ENCODE data around the gene SPATA1. TPM values are rescaled to one million over a fixed set of nuclear protein-coding genes. Genes with fewer than 3 reads are reported as not detected.
"Not testable (repeated sequence)": the region's sequence is repeated elsewhere in the genome, so short reads cannot be mapped to it uniquely, and the experiment has no call there.

Gene SPATA1
- total RNA-seq, 2 donors from 2014 or later, result 0.77 to 2.2 TPM

DNA sequence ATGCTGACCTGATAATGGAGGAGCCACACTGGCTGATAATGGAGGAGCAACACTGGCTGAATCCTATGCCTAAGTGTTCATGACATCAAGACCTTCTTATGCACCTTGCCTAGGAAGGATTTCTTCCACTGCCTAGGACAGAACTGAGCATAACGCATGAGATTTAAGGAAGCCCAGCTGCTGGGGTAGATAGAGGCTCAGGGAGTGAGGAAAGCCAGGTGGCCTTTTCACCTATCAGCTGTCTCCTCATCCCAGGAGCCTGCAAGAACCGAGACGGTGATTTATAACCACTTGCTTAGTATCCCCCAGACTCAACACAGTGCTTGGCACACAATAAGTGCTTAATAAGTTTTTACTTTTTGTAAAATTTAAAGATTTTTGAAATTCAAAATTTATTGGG is 75.5 kb downstream of the SPATA1 start:
- no peak for ATAC-seq
- intact Hi-C loops (cut with DNase I), result no loop called here
- no peak for DNase-seq

GRCh38 chr1:84582802-84583587 is 76.8 kb downstream of the SPATA1 start:
- ATAC-seq (peak in 1 of 2 donors; percentile 79), DNase-seq (no peak)
- intact Hi-C loops (cut with DNase I), result no loop called here

DNA sequence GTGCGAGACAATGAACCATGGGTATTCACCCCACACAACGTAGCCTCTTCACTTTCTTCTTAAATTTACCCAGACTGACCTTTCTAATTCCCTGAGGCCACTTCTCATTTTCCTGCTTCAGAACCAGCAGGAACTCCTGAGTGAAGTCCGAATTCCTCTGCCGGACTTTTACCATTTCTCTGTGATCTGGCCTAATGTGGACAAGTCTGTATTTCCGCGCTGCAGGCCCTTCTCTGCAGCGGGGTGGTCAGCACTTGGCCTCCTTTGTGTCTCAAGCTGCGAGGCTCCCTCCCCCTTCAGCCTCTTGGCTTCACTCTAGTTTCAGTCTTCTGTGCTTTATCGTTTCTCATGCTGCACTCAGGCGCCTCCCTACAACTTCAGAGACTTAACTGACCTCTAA is 77.5 kb downstream of the SPATA1 start:
- intact Hi-C loops (cut with DNase I), result no loop called here
- peak; percentile 23 to 68 for ATAC-seq

DNA sequence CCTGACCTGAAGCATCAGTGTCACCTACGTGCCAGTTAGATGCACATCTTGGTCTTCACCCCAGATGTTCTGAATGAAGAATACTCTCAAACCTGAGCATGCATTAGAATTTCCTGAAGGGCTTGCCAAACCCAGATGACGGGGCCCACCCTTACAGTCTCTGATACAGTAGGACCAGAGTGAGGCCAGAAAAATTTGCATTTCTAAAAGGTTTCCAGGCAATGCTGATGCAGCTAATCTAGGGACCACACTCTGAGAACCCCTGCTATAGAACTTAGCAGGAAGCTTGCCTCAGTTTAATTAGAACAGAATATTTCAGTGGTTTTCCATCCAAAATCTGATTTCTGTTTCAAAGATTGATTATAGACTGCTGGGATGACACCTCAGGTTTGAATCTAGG is 77.9 kb downstream of the SPATA1 start:
- no peak for DNase-seq
- ATAC-seq, result no peak
- intact Hi-C loops (cut with DNase I), result no loop called here

More for the DNA sequence above, 77.5 kb downstream of the SPATA1 start:
- no peak for DNase-seq

DNA sequence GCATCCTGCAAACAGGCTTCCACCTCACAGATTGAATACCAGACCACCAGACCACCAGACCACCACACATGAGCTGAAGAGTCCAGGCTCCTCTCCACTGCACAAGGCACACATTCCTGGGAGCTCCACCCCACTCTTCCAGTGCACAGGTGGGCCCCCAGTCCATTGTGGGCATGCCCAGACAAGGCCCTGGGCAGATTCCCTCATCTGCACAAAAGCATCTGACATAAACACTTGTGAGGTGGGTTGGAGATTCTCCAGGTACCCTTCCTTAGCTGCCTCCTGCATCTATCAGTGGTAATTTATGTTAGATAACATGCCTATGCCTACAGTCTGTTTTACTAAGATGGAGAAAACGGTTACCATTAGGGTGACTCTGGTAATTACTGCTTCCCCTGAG is 79.6 kb downstream of the SPATA1 start:
- DNase-seq, result no peak
- no peak for ATAC-seq
- intact Hi-C loops (cut with DNase I), result no loop called here

DNA sequence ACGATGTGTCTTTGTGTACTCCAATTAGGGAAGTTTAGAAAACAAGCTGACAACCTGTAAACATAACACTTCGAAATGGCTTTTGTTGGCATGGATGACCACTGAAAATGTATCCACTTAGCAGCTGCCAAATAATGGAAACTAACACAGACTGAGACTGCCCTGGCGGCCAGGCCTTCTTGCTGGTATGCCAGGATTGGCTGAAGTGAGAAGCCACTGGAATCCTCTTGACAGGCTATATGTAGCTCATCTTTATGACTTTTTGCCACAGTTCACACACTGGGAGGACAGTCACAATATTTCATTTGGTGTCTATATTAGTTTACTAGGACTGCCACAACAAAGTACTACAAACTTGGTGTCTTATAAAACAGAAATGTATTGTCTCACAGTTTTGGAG is 80.9 kb downstream of the SPATA1 start:
- DNase-seq, result no peak
- intact Hi-C loops (cut with DNase I), result no loop called here
- ATAC-seq, result no peak

DNA sequence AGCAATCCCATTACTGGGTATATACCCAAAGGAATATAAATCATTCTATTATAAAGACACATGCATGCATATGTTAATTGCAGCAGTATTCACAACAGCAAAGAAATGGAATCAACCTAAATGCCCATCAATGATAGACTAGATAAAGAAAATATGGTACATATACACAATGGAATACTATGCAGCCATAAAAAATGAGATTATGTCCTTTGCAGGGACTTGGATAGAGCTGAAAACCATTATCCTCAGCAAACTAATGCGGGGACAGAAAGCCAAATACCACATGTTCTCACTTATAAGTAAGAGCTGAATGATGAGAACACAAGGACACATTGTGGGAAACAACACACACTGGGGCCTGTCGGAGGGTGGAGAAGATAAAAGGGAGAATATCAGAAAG is 88.8 kb downstream of the SPATA1 start:
- not testable (repeated sequence) for ATAC-seq

GRCh38 chr1:84597011-84597410 is 90.8 kb downstream of the SPATA1 start:
- DNase-seq (no peak), ATAC-seq (no peak)
- intact Hi-C loops (cut with DNase I), result no loop called here

More for the DNA sequence above, 88.8 kb downstream of the SPATA1 start:
- intact Hi-C loops (cut with DNase I); DNase-seq: not testable (repeated sequence)

GRCh38 chr1:84598418-84598817 is 92.2 kb downstream of the SPATA1 start:
- DNase-seq (no peak), ATAC-seq (no peak)
- intact Hi-C loops (cut with DNase I), result no loop called here

- DNase-seq, result no peak
- peak in 1 of 2 donors; percentile 64 for ATAC-seq
- intact Hi-C loops (cut with DNase I), result no loop called here
Observed at GRCh38 chr1:84598846-84599741, 92.9 kb downstream of the SPATA1 start.

DNA sequence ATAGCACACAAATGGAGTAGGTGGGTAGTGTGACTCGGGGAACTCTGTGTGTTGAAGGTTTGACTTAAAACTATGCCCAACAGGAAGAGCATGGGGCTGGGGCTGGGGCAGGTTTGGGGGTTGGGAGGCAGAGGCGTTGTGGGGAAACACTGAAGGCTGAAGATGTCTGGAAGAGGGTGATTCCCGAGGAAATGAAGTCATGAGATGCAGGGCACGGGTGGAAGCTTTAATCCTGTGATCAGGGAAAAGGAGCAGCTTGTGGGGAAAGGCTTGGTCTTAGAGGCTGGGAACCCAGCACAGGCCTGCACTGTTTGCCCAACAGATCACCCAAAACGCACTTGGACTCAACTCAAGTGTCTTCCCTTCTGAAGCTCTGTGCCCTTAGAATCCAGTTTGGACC is 94.6 kb downstream of the SPATA1 start:
- DNase-seq, result no peak
- ATAC-seq, result no peak
- intact Hi-C loops (cut with DNase I), result loop anchor here in 1 of 2 donors (5.0 kb wide), 1 partner anchor 158 kb away; no protein-coding TSS in a partner anchor

DNA sequence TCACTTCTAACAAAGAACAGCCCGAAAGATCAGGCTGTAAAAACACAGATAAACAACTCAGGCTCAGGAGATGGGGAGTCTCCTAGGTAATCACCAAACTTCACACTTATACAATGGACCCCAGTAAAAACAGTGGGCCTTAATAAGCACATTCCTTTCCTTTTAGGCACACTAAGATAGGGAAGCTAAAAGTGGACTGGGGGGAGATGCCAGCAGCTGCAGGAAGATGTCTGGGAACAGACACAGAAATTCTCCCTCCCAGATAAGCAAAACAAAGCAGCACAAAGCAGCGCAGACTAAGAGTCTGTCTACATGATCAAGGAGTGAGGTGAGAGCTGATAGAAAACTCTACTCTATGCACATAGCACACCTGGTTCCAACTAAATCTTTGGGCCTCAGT is 97.0 kb downstream of the SPATA1 start:
- intact Hi-C loops (cut with DNase I), result loop anchor here in 1 of 2 donors (5.0 kb wide), 1 partner anchor 161 kb away; no protein-coding TSS in a partner anchor
- DNase-seq, result peak; percentile 55
- ATAC-seq, result peak in 1 of 2 donors; percentile 61

- DNase-seq (peak; percentile 56), ATAC-seq (peak; percentile 86 to 89)
- intact Hi-C loops (cut with DNase I), result loop anchor here in 1 of 2 donors (5.0 kb wide), 1 partner anchor 162 kb away; no protein-coding TSS in a partner anchor
Observed at GRCh38 chr1:84603941-84604830, 98.0 kb downstream of the SPATA1 start.

- no peak for DNase-seq
- intact Hi-C loops (cut with DNase I), result no loop called here
- ATAC-seq, result no peak
Observed at GRCh38 chr1:84605157-84605556, 99.0 kb downstream of the SPATA1 start.

GRCh38 chr1:84606977-84607376 is 100.8 kb downstream of the SPATA1 start:
- ATAC-seq (no peak), DNase-seq (no peak)
- intact Hi-C loops (cut with DNase I), result no loop called here

DNA sequence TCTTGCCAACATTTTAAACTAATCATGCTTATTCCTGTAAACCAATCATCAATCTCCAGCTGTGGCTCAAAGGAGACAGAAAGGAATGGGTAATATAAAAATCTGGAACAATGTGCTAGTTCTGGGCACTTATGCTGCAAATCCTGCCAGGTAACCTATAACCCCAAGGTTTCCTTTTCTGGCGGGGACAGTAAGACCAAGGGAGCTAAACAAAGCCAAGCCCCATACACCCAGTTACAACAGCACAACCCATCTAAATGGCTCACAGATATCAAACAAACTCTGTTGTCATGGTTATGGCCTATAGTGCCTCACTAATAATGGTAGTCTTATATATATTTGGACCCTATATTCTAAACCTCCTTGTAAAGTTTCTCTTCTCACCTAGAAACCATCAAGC is 104.9 kb downstream of the SPATA1 start:
- intact Hi-C loops (cut with DNase I), result loop anchor here in 1 of 2 donors (10.0 kb wide), 1 partner anchor 144 kb away; no protein-coding TSS in a partner anchor
- no peak for ATAC-seq
- no peak for DNase-seq

DNA sequence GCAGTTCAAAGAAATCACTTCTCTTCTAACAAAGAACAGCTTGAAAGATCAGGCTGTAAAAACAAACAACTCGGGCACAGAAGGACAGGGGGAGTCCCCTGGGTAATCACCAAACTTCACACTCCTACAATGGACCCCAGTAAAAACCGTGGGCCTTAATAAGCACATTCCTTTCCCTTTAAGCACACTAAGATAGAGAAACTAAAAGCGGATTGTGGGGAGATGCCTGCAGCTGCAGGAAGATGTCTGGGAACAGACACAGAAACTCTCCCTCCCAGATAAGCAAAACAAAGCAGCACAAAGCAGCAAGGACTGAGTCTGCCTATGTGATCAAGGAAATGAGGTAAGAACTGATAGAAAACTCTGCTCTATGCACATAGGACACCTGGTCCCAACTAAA is 105.6 kb downstream of the SPATA1 start:
- intact Hi-C loops (cut with DNase I), result loop anchor here in 1 of 2 donors (10.0 kb wide), 1 partner anchor 143 kb away; no protein-coding TSS in a partner anchor
- DNase-seq, result no peak
- peak; percentile 8 to 67 for ATAC-seq

- DNase-seq (no peak), ATAC-seq (no peak)
- intact Hi-C loops (cut with DNase I), result loop anchor here in 1 of 2 donors (10.0 kb wide), 1 partner anchor 142 kb away; no protein-coding TSS in a partner anchor
Observed at GRCh38 chr1:84613026-84613425, 106.8 kb downstream of the SPATA1 start.

- ATAC-seq, result no peak
- intact Hi-C loops (cut with DNase I), result loop anchor here in 1 of 2 donors (10.0 kb wide), 1 partner anchor 141 kb away; no protein-coding TSS in a partner anchor
- no peak for DNase-seq
Observed at GRCh38 chr1:84613887-84614286, 107.7 kb downstream of the SPATA1 start.

Measured in left cardiac atrium (tissue), 4 donors.